Activated T-helper 1 cell treated with anti-CD3 and anti-CD28 coated beads, Interleukin-12 subunit alpha, Interleukin-12 subunit beta, Interleukin-2, Interleukin-4 antibody, amounts not matched to agents 30 ng/mL and 10 ng/mL and 1 ng/mL, durations not matched to agents 14 hours and 24 hours and 36 hours (primary cell): ENCODE data around the gene BOLL. TPM values are rescaled to one million over a fixed set of nuclear protein-coding genes. Genes with fewer than 3 reads are reported as not detected.
"Not testable (repeated sequence)": the region's sequence is repeated elsewhere in the genome, so short reads cannot be mapped to it uniquely, and the experiment has no call there.

Experiments
- DNase-seq: peaks from one replicate; pipeline ENCODE4 v3.0.0; 2021; ENCODE audit warnings: low spot score
- H3K27ac Mint-ChIP-seq: one replicate; pipeline ENCODE4 v1.8.0; 2021; ENCODE audit warnings: mild to moderate bottlenecking, mixed read lengths
- H3K27me3 Mint-ChIP-seq: one replicate; pipeline ENCODE4 v1.8.0; 2022; ENCODE audit warnings: mild to moderate bottlenecking, moderate library complexity, mixed read lengths; ENCODE audit not compliant: insufficient read depth
- H3K36me3 Mint-ChIP-seq: one replicate; pipeline ENCODE4 v1.8.0; 2021; ENCODE audit warnings: low read depth, mixed read lengths
- H3K4me1 Mint-ChIP-seq: one replicate; pipeline ENCODE4 v1.8.0; 2021; ENCODE audit warnings: low read depth, mixed read lengths
- H3K4me3 Mint-ChIP-seq: one replicate; pipeline ENCODE4 v1.8.0; 2021; ENCODE audit warnings: mild to moderate bottlenecking, moderate library complexity, mixed read lengths
- H3K9me3 Mint-ChIP-seq: one replicate; pipeline ENCODE4 v1.8.0; 2021; ENCODE audit warnings: mixed read lengths
- intact Hi-C: fragments of 100-400 bp; cut with micrococcal nuclease; formaldehyde crosslinking; loops from one replicate; pipeline ENCODE4 v1.15.1; 2024
- total RNA-seq: library from RNA; stranded (reverse); gene quantifications from 2 replicates; pipeline ENCODE4 v1.2.3, GENCODE V29; 2022

BOLL gene, protein sequence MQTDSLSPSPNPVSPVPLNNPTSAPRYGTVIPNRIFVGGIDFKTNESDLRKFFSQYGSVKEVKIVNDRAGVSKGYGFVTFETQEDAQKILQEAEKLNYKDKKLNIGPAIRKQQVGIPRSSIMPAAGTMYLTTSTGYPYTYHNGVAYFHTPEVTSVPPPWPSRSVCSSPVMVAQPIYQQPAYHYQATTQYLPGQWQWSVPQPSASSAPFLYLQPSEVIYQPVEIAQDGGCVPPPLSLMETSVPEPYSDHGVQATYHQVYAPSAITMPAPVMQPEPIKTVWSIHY
- total RNA-seq, result 0.51 TPM in 1 of 2 replicates, not detected in the other

DNA sequence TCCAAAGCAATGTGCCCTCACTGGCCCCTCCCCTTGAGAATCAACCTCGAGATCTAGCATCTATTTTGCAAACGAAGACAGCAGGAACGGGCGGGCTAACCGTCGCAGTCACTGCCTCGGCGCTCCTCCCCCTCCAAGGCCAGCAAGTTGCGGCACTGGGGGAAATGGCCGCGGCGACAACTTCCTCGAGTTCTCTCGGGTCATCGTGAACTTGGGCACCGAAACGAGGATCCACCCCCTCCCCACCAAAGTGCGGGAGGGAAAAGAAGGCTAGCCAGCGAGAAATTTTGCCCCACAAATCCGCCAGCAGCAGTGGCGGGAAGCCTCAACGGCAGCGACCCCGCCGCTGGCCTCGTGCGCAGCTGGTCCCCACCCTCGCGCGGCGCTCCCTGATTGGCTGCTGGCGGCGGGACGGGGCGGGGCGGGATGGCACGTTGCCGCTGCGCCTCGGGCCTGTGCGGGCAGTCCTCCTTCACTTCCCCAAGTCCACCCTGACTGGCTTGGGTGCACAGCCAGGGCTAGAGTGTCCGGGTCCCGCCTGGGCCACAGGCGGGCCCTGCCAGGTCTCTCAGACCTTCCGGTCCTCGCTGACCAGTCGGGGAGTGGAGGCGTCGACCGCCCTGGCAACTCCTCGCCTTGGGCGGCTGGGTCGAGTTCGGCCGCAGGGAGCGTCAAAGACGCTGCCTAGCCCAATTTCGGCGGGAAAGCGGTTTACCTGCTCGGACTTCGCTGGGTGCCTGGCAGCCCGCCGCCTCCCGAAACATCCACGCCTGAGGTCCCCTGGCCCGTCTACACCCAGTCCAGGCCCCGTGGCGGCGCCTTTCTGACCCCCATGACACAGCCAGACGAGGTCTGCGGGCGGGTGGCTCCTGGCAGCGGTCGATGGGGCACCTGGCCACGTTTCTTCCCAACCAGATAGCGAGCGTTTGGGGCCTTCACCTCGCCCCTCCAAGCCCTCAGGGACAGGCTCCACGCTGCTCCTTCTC, at the start of gene BOLL:
Gene BOLL (minus strand): TSS at position 364 of the 986 bp plus-strand sequence. CDS start 3,469 bp downstream, outside the sequence.
- intact Hi-C loops, result no loop called here
- Mint-ChIP-seq H3K36me3 (no peaks in the 10 kb centered on the region), H3K4me1 (no peaks in the 10 kb centered on the region), H3K27ac (no peak within 1 kb of the TSS), H3K27me3 (peaks cover 21% of the 10 kb centered on the region), H3K4me3 (peak within 1 kb of the TSS; percentile 77), H3K9me3 (no peaks in the 10 kb centered on the region)
- DNase-seq, result no peak

DNA sequence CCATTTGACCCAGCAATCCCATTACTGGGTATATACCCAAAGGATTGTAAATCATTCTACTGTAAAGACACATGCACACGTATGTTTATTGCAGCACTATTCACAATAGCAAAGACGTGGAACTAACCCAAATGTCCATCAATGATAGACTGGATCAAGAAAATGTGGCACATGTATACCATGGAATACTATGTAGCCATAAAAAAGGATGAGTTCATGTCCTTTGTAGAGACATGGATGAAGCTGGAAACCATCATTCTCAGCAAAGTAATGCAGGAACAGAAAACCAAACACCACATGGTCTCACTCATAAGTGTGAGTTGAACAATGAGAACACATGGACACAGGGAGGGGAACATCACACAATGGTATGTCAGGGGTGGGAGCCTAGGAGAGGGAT, 49.7 kb upstream of the BOLL start:
- H3K36me3 Mint-ChIP-seq, H3K4me3 Mint-ChIP-seq, H3K9me3 Mint-ChIP-seq, H3K27me3 Mint-ChIP-seq, intact Hi-C loops, DNase-seq, H3K27ac Mint-ChIP-seq: not testable (repeated sequence)
- peaks cover 31% of the 10 kb centered on the region for H3K4me1 Mint-ChIP-seq

GRCh38 chr2:197828464-197829135, 43.5 kb upstream of the BOLL start:
- intact Hi-C loops, result no loop called here

DNA sequence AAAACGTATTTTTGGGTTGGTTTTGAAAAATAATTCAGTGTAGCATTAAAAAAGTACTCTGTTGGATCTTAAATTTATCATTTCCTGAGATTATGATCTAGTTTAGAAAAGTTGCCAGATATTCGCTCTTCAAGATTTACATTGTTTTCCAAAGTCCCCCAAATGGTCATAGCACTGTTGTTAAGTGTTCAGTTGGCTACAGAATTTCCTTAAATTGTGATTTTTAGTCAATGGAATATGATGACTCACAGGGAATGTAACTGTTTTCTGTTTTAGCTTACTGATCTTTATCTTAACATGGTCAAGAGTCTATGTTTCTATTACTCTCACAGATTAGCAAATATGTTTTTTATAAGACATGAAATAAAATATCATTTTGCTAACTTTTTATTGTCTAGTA, 42.5 kb upstream of the BOLL start:
- intact Hi-C loops, result no loop called here
- Mint-ChIP-seq H3K36me3 (peaks cover 2% of the 10 kb centered on the region), H3K9me3 (peaks cover 9% of the 10 kb centered on the region), H3K4me3 (no peak overlapping the region), H3K27me3 (no peaks in the 10 kb centered on the region), H3K27ac (no peak overlapping the region), H3K4me1 (no peaks in the 10 kb centered on the region)
- no peak for DNase-seq

More at GRCh38 chr2:197828464-197829135, 43.5 kb upstream of the BOLL start:
- peaks cover 4% of the 10 kb centered on the region for H3K36me3 Mint-ChIP-seq
- no peaks in the 10 kb centered on the region for H3K27me3 Mint-ChIP-seq
- no peak for DNase-seq
- H3K9me3 Mint-ChIP-seq, result peaks cover 9% of the 10 kb centered on the region
- H3K4me1 Mint-ChIP-seq, result no peaks in the 10 kb centered on the region
- H3K27ac Mint-ChIP-seq, result no peak overlapping the region
- no peak overlapping the region for H3K4me3 Mint-ChIP-seq

DNA sequence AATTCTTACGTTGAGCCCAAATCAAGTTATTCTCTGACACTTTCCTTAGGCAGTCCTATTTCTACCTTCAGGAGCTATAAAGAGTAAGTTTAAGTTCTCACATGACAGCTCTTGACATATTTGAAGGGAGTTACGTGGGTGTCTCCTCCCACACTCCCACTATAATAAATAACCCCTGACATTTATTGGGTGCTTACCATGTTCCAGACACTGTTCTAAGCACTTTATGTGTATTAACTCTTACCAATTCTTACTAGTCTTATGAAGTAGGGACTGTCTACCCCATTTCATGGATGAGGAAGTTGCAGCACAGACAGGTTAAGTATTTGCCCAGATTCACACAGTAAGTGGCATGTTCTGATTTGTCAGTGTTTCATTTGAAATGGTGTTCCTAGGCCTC, 37.2 kb upstream of the BOLL start:
- no peak for DNase-seq
- Mint-ChIP-seq H3K36me3 (peaks cover 6% of the 10 kb centered on the region), H3K4me1 (peaks cover 5% of the 10 kb centered on the region)

DNA sequence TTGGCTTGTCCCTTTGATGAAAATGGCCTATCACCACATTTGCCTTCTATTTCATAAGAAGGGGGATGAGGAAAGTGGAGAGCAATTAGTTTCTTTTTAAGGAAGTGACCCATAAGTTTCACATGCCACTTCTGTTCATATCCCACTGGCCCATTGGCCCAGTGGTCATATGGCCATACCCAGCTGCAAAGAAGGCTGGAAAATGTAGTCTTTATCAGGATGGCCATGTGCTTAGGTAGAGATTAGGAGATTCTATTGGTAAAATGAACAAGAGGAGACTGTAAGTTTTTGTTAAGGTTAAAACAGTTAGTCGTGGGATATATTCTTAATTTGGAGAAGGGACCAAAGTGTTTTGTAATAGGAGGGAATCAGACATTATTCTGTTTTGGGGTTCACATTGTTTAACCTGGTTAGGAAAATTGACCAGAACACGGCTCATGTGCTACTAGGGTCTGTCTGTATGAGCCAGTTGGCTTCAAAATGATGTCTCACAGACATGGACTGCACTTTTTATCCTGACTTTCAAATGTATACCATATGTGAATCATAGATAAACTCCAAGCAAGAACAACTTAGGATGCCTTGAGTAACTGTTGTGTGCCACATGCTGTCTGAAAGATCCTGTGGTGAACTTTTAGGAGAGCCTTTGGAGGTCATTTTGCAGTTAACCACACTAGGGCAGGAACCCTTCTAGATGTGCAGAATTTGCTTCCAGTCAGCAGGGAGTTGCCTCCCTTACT, 36.6 kb upstream of the BOLL start:
- intact Hi-C loops, result no loop called here
- H3K27me3 Mint-ChIP-seq, result no peaks in the 10 kb centered on the region
- no peak overlapping the region for H3K4me3 Mint-ChIP-seq
- H3K9me3 Mint-ChIP-seq, result no peaks in the 10 kb centered on the region
- peaks cover 6% of the 10 kb centered on the region for H3K36me3 Mint-ChIP-seq
- H3K27ac Mint-ChIP-seq, result no peak overlapping the region
- no peak for DNase-seq
- H3K4me1 Mint-ChIP-seq, result peaks cover 5% of the 10 kb centered on the region

More for the DNA sequence above, 37.2 kb upstream of the BOLL start:
- Mint-ChIP-seq H3K4me3 (no peak overlapping the region), H3K27ac (no peak overlapping the region), H3K27me3 (no peaks in the 10 kb centered on the region), H3K9me3 (no peaks in the 10 kb centered on the region)
- intact Hi-C loops, result no loop called here

DNA sequence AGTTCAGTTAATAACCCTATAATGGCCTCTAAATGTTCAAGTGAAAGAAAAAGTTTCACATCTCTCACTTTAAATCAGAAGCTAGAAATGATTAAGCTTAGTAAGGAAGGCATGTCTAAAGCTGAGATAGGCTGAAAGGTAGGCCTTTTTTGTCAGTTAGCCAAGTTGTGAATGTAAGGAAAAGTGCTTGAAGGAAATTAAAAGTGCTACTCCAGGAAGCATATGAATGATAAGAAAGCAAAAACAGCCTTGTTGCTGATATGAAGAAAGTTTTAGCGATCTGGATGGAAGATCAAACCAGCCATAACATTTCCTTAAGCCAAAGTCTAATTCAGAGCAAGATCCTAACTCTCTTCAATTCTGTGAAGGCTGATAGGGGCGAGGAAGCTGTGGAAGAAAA, 29.4 kb upstream of the BOLL start:
- Mint-ChIP-seq H3K9me3 (no peaks in the 10 kb centered on the region), H3K4me1 (peaks cover 10% of the 10 kb centered on the region), H3K36me3 (peaks cover 3% of the 10 kb centered on the region), H3K4me3 (no peak overlapping the region), H3K27me3 (no peaks in the 10 kb centered on the region), H3K27ac (no peak overlapping the region)
- intact Hi-C loops, result no loop called here
- no peak for DNase-seq

GRCh38 chr2:197813093-197813787, 28.1 kb upstream of the BOLL start:
- no peak overlapping the region for H3K4me3 Mint-ChIP-seq
- H3K27me3 Mint-ChIP-seq, result no peaks in the 10 kb centered on the region
- H3K36me3 Mint-ChIP-seq, result peaks cover 3% of the 10 kb centered on the region
- no peak overlapping the region for H3K27ac Mint-ChIP-seq
- intact Hi-C loops, result loop anchor here (2.0 kb wide), 2 partner anchors 26 to 76 kb away; no protein-coding TSS in a partner anchor
- no peak for DNase-seq
- no peaks in the 10 kb centered on the region for H3K9me3 Mint-ChIP-seq
- peaks cover 21% of the 10 kb centered on the region for H3K4me1 Mint-ChIP-seq

DNA sequence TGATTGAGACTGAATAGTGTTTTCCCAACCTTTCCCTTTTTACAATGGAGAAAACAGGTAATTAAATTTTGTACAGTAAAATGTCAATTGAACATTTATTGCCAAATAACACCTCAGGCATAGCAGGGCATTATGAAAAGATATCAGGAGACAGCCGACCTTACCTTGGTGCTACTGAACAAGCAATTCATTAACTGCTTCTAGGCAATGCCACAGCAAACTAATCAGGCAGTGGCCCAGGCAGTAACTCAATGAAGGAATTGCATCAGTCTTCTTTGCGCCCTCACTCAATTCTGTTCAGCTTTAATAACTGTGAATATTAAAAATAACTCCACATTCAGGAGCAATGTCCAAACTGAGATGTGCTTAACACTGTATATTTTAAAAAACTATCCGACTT, 25.4 kb upstream of the BOLL start:
- DNase-seq, result no peak
- no peaks in the 10 kb centered on the region for H3K9me3 Mint-ChIP-seq
- no peak overlapping the region for H3K4me3 Mint-ChIP-seq
- peaks cover 16% of the 10 kb centered on the region for H3K27me3 Mint-ChIP-seq
- no peak overlapping the region for H3K27ac Mint-ChIP-seq
- peaks cover 32% of the 10 kb centered on the region for H3K4me1 Mint-ChIP-seq
- H3K36me3 Mint-ChIP-seq, result peaks cover 2% of the 10 kb centered on the region
- intact Hi-C loops, result no loop called here

DNA sequence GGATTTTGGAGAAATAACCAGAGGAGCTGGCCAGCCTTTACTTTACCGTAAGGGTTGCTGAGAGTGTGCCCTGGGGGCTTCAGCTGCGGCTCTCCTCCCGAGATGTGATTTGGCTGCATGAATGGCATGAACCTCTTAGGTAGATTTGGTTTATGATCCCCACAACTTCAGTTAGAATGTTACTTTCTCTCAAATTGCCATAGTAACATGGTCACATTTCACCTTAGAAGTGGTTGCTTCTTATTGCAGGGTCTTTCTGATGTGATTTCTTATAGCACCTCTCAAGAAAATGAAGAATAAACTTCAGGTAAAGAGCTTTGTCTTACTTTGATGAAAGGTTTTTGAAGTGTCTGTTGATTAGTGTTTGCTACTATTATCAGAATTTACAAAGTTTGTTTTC, 24.9 kb upstream of the BOLL start:
- H3K9me3 Mint-ChIP-seq, result no peaks in the 10 kb centered on the region
- peaks cover 1% of the 10 kb centered on the region for H3K36me3 Mint-ChIP-seq
- H3K27ac Mint-ChIP-seq, result no peak overlapping the region
- intact Hi-C loops, result no loop called here
- peaks cover 34% of the 10 kb centered on the region for H3K4me1 Mint-ChIP-seq
- peaks cover 18% of the 10 kb centered on the region for H3K27me3 Mint-ChIP-seq
- DNase-seq, result no peak
- H3K4me3 Mint-ChIP-seq, result no peak overlapping the region

GRCh38 chr2:197809064-197809463, 23.9 kb upstream of the BOLL start:
- no peak for DNase-seq
- Mint-ChIP-seq H3K36me3 (peaks cover 1% of the 10 kb centered on the region), H3K27ac (no peak overlapping the region), H3K4me3 (no peak overlapping the region), H3K9me3 (no peaks in the 10 kb centered on the region), H3K27me3 (peaks cover 20% of the 10 kb centered on the region), H3K4me1 (peaks cover 28% of the 10 kb centered on the region)
- intact Hi-C loops, result no loop called here
